HG03196 (cell line): ENCODE measurements around the gene OR52B2.
"Not testable (repeated sequence)": the region's sequence is repeated elsewhere in the genome, so short reads cannot be mapped to it uniquely, and the experiment has no call there.

ENCODE experiments used
- ATAC-seq: cut with Tn5 transposase; IDR thresholded peaks from one replicate; pipeline ENCODE4 v1.9.1; 2021; ENCODE audit not compliant: unreplicated experiment

The OR52B2 gene

GRCh38 chr11:6156628-6157359 lies 13.3 kb downstream of the OR52B2 start:
- ATAC-seq, result no peak

DNA sequence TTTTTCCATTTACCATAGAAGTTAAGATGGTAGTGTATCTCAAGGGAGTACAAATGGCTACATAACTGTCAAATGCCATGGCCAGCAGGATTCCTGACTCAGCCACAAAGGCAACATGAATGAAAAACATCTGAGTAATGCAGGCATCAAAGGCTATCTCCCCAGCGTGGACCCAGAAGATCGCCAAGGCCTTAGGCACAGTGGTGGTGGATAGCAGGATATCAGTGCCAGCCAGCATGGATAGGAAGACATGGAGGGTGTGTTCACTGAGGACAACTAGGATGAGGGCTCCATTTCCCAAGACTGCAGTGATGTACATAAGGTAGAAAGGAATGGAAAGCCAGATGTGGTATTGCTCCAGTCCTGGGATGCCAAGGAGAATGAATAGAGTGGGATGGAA lies 18.0 kb downstream of the OR52B2 start:
- no peak for ATAC-seq

DNA sequence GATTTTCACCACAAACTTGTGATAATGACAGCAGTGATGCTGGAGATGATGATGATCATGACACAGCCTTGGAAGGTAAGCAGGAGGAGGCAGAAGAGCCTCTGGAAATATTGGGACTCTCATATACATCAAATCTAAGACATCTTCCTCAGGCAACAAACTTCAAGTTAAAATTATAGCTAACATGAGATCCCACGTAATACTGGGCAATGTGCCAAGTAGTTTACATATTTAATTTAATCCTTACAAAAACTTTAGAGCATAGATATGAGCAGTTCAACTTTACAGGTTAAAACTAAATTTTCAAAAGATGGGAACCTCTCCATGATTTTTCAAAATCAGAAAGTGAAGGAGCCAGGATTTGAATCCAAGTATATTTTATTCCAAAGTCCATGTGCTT lies 19.0 kb downstream of the OR52B2 start:
- no peak for ATAC-seq

- ATAC-seq, result not testable (repeated sequence)
Observed at GRCh38 chr11:6143737-6144136, 26.4 kb downstream of the OR52B2 start.

DNA sequence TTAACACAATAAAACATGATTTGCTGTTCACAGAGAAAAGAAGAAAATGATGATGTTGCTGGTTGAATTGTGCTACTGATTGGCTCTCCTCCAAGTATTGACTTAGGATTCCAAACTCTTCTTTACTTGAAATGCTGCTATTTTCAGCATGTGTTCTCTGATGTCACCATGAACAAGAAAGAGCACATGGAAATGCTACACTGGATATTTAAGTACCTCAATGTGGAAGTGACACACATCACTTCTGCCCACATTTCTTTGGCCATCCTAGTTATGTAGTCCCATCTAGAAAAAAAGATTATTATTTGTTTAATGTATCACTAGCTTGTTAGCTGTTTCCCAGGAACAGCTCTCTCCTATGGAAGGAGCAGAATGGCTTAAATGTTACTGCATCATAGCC lies 27.2 kb downstream of the OR52B2 start:
- ATAC-seq, result no peak

DNA sequence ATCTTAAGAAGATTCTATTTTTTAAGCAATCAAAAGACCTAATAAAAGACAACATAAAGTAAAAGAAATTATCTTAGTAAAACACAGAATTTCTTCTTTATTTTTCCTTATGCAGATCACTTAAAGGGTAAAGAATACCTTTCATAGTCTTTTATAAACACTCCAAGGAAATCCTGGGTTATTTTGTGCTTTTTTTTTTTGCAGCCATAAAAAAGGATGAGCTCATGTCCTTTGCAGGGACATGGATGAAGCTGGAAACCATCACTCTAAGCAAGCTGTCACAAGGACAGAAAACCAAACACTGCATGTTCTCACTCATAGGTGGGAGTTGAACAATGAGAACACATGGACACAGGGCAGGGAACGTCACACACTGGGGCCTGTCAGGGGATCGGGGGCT lies 34.2 kb downstream of the OR52B2 start:
- ATAC-seq, result not testable (repeated sequence)

DNA sequence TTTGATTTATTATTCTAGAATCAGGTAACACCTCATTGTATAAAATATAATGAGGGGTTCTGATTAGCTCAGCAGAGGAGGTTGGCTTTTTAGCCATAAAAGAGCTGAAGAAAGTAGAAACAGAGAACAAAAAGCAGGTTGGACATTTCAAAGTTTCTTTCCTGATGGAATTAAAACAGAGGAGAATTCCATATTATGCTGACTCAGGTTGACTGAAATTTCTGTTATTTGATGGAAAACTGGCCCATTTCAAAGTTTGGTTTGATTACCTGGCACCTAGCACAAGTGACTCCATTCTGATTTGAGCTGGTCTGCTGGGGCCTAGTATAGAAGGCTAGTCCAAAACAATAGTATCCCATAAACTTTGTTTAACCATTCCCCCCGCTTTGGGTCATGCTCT lies 37.7 kb downstream of the OR52B2 start:
- ATAC-seq, result no peak

DNA sequence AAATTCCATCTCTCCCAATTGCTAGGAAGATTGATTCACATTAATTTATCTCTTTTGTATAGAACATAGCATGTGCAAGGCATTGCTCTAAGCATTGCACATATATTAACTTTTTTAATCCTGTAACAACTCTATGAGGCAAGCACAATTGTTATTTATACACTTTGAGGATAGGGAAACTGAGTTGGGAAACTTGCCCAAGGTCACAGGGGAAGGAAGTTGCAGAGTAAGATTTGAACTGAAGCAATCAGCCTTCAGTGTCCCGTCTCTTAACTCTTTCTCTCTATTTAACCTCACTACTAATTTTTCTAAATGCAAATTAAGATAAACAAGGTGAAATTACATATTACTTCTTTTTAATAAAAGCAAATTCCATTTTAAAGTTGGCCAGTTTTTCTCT lies 40.5 kb downstream of the OR52B2 start:
- no peak for ATAC-seq

DNA sequence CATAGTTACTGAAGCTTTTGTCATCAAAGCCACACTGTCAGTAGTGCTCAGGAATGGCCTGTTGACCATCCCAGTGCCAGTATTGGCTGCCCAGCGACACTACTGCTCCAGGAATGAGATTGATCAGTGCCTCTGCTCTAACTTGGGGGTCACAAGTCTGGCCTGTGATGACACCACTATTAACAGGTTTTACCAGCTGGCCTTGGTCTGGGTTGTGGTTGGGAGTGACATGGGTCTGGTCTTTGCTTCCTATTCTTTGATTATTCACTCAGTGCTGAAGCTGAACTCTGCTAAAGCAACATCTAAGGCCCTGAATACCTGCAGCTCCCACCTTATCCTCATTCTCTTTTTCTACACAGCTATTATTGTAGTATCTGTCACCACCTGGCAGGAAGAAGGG lies 41.1 kb downstream of the OR52B2 start:
- no peak for ATAC-seq

GRCh38 chr11:6127881-6128280 lies 42.2 kb downstream of the OR52B2 start:
- ATAC-seq, result no peak

GRCh38 chr11:6124245-6124644 lies 45.9 kb downstream of the OR52B2 start:
- ATAC-seq, result no peak
